NB4 (cell line): ENCODE data around the gene CASZ1.

ENCODE experiments used
- MAX ChIP-seq: IDR thresholded peaks from 2 replicates; pipeline ENCODE4 v1.6.1; 2011; ENCODE audit warnings: low read depth, low read length
- MYC ChIP-seq: IDR thresholded peaks from 2 replicates; pipeline ENCODE4 v1.6.1; 2011; ENCODE audit warnings: low read depth, low read length
- POLR2A ChIP-seq: IDR thresholded peaks from 2 replicates; pipeline ENCODE4 v1.6.1; 2011; ENCODE audit warnings: mild to moderate bottlenecking; ENCODE audit not compliant: insufficient read length; ENCODE audit errors: extremely low read depth
- TF ChIP-seq, protein P1 (sequence below): IDR thresholded peaks from one replicate; pipeline ENCODE4 v1.5.1; 2012; ENCODE audit warnings: low read depth, low read length

DNA sequence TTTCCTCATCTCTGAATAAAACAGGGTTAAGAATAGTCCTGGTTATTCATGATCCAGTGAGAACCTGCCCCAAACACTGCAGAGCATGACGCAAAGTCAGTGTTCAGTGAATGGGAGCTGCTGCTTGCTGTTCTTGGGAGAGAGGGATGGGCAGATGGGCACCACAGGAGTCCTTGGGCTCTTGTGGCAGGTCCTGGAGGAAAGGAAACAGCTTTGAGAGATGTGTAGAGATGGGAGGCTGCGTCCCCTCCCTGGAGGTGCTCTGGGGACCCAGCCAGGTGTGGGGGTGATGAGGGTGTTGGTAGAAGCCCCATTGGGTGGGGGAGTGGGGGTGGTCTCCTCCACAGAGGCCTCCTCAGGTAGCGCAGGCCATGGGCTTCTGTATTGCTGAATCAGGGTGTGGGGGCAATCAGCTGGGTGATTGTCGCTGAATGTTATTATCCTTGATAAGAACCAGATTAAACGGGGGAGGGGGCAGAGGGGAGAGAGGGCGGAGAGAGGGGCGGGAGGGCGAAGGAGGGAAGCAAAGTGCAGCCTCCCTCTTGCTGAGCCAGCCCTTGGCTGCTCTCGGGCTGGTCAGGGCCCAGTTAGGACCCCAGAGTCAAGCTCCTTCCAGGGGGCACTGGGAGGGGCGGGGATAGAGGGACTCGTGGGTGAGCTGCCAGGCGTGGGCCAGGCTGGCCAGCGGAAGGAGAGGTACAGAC is 22.9 kb upstream of the CASZ1 start:
- TF ChIP-seq, protein P1, sequence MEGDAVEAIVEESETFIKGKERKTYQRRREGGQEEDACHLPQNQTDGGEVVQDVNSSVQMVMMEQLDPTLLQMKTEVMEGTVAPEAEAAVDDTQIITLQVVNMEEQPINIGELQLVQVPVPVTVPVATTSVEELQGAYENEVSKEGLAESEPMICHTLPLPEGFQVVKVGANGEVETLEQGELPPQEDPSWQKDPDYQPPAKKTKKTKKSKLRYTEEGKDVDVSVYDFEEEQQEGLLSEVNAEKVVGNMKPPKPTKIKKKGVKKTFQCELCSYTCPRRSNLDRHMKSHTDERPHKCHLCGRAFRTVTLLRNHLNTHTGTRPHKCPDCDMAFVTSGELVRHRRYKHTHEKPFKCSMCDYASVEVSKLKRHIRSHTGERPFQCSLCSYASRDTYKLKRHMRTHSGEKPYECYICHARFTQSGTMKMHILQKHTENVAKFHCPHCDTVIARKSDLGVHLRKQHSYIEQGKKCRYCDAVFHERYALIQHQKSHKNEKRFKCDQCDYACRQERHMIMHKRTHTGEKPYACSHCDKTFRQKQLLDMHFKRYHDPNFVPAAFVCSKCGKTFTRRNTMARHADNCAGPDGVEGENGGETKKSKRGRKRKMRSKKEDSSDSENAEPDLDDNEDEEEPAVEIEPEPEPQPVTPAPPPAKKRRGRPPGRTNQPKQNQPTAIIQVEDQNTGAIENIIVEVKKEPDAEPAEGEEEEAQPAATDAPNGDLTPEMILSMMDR: no peak
- TF ChIP-seq MAX: no peak
- no peak for TF ChIP-seq POLR2A
- no peak for TF ChIP-seq MYC
